ENCODE data around the gene CCL28.

CCL28 gene

DNA sequence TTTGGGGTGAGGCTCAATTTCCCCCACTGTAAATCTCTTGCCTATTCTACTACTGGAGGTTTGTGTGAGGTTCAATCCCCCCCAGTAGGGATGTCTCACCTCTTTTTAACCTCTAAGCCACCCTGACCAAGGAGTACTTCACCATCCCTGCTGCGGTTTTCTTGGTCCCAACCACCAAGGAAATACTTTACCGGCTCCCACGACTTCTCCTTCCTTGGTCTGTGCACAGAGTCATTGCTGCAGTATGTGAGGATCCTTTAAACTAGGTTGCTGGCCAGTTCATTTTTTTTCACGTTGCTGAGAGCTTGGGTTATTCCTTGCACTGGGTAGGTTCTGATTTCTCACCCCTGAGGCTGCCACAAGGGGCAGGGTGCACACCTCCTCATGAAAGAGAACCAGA lies 76.5 kb downstream of the CCL28 start:
- no peak overlapping the region for H3K4me3 ChIP-seq (ENCODE audit: low read depth, low read length)
- TF ChIP-seq, protein P1, sequence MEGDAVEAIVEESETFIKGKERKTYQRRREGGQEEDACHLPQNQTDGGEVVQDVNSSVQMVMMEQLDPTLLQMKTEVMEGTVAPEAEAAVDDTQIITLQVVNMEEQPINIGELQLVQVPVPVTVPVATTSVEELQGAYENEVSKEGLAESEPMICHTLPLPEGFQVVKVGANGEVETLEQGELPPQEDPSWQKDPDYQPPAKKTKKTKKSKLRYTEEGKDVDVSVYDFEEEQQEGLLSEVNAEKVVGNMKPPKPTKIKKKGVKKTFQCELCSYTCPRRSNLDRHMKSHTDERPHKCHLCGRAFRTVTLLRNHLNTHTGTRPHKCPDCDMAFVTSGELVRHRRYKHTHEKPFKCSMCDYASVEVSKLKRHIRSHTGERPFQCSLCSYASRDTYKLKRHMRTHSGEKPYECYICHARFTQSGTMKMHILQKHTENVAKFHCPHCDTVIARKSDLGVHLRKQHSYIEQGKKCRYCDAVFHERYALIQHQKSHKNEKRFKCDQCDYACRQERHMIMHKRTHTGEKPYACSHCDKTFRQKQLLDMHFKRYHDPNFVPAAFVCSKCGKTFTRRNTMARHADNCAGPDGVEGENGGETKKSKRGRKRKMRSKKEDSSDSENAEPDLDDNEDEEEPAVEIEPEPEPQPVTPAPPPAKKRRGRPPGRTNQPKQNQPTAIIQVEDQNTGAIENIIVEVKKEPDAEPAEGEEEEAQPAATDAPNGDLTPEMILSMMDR (IDR thresholded peaks at IDR 0.05; ENCODE audit: low read depth, low read length, missing control alignments) = no peak
- DNase-seq (ENCODE audit: low read depth) = no peak
- in situ Hi-C loops (cut with HindIII; ENCODE audit: low sequenced_read_pairs) = no loop called here

DNA sequence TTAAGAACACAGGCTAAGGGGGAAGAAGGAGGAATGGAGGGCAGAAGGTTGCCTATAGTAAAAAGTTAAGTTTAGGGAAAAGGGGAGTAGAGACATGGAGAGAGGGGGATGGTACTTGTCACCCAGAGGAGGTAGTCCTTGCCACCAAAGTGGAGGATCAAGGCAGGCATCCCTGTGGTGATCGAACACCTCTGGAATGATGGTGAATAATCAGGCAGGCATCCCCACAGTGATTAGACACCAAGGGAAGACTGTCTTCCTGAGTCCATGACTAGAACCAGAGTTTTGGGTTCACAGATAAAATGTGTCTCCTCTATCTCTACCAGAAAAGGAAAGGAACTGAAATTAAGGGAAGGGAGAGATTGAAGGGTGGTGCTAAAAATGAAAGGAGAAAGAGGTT lies 79.8 kb downstream of the CCL28 start:
- no peak overlapping the region for H3K4me3 ChIP-seq (ENCODE audit: low read depth, low read length)
- in situ Hi-C loops (cut with HindIII; ENCODE audit: low sequenced_read_pairs) = no loop called here
- TF ChIP-seq, protein P1 (IDR thresholded peaks at IDR 0.05; ENCODE audit: low read depth, low read length, missing control alignments) = no peak
- no peak for DNase-seq (ENCODE audit: low read depth)

Data from astrocyte of the cerebellum (primary cell).